GM18502 (cell line): Measurements from ENCODE around the gene SLX4IP.

Source experiments
- ATAC-seq: cut with Tn5 transposase; IDR thresholded peaks from one replicate; pipeline ENCODE4 v1.9.1; 2021; ENCODE audit warnings: mild to moderate bottlenecking; ENCODE audit not compliant: unreplicated experiment, poor library complexity

SLX4IP gene

DNA sequence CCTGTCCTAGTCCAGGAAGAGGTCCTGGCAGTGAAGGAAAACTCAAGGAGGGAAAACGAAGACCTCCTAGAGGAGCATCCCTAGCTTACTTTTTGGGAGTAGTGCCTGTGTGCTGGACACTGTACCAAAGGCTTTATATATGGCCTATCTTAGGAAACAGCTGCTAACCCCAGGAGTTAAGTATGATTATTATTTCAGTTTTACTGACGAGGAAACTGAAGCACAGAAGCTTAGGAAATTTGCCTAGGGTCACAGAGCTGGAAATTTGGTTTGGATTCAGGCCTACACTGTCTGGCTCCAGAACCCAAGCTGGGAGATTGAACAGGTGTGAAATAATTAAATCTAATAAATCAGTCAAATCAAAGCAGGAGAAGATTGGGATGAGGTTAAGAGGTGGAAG lies 78.0 kb downstream of the SLX4IP start:
- no peak for ATAC-seq

DNA sequence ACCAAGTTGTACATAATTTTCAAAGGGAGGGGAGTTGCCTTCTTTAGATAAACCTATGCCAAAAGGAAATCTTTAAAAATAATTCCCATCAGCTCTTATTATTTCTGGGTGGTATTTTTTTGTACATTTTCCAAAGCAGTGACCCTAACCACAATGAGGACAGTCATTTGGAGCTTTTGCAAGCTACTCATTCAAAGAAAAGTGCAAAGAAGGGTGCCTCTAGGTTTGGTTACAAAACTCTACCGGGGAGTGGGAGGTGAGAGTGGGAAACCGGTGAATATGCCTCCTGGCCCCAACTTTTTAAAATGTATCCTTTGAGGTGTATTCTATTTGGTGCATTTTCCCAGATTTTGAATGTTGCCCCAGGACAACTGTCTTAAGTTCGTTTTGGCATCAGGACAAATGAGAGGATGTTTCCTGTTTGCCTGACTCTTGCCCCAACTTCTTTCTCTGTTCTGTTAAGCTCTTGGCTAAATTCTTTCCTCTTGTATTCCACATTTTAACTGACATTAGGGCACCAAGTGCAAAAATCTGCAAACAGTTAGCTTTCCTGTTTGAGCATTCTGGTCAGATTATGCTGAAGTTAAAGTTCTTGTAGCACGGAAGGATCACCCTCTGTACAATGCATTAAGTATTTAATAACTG lies 78.9 kb downstream of the SLX4IP start:
- ATAC-seq: no peak

DNA sequence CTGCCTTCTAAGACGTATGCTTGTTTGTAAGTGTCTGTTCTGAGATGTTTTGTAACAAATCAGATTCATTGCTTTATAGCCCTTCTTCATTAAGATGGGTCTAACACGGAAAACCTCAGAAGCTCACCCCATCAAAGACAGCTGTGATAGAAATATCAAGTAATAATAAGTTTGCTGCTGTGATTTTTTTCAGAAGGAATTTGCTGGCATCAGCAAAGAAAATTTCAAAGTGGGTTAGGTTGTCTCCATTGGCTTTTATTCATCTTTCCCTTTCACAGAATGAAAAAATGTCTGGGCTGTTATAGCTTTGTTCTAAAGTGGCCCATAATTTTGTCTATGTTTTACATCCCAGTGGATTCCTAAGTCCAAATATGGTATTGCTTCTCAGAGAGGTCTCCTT lies 81.4 kb downstream of the SLX4IP start:
- ATAC-seq: no peak

DNA sequence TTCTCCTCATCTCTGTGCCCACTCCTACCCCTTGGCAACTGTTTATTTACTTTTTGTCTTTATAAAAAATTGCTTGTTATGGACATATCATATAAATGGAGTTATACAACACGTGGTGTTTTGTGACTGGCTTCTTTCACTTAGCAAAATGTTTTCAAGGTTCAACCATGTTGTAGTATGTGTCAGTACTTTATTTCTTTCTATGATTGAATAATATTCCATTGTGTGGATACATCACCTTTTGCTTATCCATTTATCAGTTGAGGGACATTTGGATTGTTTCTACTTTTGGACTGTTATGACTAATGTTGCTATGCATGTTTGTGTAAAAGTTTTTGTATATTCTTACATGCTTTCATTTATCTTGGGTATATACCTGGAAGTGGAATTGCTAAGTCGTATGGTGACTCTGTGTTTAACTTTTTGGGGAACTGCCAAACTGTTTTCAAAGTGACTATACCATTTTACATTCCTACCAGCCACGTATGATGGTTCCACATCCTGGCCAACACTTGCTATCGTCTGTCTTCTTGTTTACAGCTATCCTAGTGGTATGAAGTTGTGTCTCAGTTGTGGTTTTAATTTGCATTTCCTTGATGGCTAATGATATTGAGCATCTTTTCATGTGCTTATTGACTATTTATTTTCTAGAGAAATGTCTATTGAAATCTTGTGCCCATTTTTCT lies 84.4 kb downstream of the SLX4IP start:
- ATAC-seq: peak; percentile 62

DNA sequence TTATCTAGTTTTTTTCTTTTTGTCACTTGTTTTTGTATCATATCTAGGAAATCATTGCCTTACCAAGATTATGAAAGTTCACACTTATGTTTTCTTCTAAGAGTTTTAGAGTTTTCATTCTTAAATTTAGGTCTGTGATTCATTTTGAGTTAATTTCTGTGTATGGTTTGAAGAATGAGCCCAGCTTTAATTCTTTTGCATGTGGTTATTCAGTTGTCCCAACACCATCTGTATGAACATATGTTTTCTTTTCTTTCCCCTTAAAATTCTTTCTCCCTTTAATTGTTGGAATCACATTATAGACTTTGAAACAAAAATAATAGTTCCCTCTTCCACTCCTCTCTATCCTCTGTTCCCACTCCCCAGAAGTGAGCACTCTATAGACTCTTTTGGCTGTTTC lies 85.4 kb downstream of the SLX4IP start:
- ATAC-seq: no peak

DNA sequence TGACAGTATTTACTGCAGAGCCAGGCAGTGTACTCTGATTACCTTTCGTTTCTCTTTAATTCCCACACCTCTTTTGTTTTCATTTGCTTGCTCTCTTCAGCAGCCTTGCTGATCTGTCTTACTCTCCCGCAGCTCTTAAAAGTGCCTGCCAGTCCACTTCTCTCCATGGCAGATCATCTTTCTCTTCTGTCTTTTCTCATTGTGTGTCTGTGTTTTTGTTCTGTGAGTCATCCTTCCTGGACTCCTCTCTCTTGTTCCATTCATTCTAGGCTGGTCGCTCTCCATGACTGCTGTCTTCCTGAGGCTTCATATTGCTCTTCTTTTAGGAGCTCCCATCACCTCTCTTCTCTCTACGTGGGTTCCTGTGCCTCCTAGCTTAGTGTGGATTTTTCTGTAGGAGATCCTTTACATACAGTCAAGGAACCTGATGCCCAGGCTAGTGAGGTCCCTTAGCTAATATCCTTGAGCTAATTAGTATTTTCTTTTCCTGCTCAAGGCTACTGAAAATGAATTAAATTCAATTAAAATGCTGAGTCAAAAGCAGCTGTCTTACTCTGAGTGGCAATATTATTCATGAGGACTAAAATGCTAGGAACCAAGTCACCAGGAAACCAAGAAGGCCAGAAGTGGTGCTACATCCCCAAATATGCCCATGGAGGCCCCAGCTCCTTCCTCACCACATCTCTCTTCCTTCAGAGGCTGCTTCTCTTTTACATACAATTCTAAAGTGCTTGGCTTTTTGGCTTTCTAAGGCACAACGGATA lies 86.1 kb downstream of the SLX4IP start:
- no peak for ATAC-seq

DNA sequence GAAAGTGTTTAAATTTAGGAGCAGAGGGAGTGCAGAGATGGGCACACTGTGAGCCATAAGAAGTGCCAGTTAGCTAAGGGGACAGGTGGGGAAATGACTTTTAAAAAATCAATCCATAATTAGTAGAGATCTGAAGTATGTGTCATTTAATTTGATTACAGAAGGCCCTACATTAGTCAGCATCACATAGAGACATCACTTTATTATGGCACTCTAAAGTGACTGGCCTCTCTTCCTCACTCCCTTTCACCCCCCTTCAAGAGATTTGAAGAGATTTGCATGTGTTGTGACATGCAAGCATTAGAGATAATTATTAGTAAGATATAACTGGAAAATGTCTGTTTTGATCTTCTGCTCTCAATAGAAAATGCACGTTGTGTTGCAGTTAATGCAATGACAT lies 86.7 kb downstream of the SLX4IP start:
- ATAC-seq: no peak

DNA sequence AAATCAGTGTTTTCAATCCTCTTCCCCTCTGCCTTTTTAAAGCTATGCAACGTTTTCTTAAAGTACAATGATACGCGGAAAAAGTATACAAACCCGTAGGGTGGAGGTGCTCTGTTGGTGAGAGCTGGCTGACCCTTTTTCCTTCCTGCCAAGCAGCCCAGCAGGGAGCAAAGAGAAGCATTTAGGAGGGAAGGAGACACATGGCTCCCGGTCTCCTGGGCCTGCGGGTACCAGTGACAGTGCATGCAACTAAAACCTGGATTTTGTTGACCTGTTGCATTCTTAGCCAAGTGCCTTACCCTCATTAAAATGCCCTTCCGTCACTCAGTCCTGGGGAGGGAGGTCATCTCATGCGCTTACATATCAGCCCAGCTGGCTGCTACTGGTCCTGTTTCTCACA lies 87.2 kb downstream of the SLX4IP start:
- ATAC-seq: no peak

DNA sequence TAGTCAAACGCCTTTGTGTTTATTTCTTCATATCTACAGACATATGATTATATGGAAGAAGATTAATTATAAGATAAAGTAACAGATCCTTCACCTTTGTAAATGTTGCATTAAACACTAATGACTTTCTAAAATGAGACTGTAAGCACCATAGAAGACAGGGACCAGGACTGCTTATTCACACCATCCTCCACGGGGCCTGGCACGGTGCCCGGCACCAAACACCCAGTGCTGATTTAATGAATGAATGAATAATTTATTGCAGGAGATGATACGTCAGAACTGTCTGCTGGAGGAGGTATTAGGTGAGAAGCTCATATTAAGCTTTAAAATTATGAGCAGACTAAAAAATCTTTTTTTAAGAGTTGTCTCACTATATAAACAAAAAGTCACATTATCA lies 88.3 kb downstream of the SLX4IP start:
- ATAC-seq: no peak

DNA sequence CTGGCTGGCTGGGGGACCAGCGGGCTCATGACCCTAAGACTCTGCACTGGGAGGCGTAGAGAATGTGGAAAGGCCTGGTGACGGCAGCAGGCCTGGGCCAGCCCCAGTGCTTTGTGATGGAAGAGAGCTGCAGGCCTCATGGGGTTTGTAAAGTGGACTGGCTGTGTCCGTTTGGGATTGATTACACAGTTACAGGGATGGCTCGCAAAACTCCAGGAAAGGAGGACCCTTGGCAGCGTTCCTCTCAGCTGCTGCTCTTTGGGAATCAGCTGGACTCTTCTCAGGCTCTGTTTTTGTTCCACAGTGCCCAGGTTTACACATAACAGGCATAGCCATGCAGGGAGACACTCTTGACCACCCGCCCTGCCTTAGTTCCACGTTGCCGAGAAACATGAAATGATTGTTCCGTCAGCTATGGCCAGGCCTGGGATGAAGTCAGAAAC lies 89.0 kb downstream of the SLX4IP start:
- ATAC-seq: no peak

DNA sequence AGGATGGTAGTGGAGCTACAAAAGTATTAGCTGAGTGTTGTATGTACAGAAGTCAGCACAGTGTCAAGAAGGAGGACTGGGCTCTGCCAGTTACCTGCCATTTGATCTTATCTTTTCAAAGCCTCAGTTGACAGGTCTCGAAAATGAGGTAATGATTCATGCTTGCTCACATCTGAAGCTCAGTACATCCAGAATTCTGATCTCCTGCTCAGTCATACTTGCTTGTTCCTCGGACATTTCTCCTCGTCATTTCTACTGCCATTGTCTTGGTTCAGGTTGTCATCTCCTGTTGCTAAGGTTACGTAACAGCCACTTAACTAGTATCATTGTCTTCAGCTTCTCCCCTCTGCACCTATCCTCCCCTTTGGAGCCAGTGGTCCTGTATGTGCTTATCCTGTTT lies 89.5 kb downstream of the SLX4IP start:
- ATAC-seq: no peak

DNA sequence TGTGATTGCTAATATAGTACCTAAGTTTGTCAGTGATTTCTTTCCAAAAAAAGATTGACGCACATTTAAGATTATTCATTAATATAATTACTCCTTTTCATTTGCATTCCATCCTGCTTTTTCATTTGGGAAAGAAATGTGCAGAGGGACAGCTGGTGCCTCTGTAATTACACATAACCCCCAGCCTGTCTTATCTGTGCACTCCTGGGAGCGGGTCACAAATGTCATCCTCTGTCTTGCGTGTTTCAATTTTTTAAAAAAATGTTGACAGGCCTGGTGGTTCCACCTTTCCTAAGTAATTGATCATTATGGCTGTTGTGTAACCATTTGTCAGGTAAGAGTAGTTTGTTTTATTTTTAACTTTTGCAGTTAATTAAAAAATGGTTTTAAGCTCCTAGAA lies 92.7 kb downstream of the SLX4IP start:
- ATAC-seq: no peak

DNA sequence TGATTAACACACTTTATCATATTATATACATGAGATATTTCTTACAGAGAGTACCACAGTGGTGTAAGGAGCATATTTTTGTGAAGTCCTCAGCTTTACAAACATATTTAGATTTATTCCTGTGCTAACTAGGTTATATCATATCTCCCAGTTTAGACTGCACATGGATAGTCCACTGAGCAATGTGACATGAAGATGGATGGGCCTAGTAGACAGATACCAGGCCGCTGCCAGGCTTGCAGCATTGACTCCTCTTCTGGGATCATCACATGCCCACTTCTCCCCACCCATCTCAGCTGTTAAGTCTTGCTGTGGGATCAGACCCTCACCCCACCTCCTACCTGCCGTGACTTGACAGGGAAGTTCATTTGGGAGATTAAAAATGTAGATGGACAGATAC lies 95.8 kb downstream of the SLX4IP start:
- no peak for ATAC-seq

DNA sequence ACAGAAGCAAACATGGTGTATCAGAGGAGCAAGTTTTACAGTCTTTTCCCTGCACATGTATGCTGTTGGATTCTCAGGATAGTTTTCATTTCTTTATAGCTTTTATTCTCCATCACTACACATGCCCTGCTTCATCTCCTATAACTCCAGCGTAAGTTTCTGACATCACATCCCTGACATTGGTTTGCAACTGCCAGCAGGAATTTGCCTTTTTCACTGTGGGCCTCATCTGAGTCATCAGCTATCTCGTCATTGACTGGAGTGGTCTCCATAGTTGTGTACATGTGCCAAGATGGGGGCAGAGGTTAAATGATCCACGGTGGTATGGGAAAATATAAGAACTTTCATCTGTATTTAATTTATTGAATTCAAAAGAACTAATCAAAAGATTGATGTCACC lies 96.7 kb downstream of the SLX4IP start:
- ATAC-seq: no peak

DNA sequence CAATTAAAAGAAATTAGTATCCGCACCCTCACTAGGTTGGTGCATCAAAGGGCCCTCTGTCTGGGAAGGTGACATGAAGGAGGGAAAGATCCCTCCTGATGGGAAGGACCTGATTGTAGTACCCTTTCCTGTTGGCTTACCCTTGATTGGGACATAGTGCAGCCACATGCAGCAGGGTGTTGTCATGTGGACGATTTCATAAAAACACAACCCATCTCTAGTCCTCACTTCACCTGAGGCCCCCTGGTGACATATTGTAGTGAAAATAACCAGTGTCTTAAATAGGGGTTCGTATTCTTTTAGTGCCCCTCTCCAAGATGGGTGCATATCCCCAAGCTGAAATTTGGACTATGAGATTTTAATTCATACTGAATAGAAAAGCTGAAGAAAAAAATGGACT lies 97.3 kb downstream of the SLX4IP start:
- no peak for ATAC-seq

DNA sequence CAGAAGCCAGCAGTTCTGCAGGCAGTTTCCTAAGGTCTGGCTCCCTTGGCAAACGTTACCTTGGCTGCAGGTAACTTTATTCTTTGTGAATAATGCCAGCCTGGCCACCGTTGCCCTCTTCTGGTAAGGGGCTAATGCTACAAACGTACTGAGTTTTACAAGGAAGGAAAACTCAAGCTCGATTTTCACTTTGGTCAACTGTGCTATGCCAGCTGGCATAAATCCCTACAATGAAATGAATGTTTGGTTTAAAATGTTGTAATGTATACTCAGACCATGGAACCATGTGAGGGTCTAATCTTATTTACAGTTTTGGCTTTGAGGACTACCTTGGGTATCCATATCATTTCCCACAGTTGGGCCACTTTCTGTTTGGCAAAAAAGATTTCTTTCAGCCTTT lies 101.4 kb downstream of the SLX4IP start:
- ATAC-seq: no peak

DNA sequence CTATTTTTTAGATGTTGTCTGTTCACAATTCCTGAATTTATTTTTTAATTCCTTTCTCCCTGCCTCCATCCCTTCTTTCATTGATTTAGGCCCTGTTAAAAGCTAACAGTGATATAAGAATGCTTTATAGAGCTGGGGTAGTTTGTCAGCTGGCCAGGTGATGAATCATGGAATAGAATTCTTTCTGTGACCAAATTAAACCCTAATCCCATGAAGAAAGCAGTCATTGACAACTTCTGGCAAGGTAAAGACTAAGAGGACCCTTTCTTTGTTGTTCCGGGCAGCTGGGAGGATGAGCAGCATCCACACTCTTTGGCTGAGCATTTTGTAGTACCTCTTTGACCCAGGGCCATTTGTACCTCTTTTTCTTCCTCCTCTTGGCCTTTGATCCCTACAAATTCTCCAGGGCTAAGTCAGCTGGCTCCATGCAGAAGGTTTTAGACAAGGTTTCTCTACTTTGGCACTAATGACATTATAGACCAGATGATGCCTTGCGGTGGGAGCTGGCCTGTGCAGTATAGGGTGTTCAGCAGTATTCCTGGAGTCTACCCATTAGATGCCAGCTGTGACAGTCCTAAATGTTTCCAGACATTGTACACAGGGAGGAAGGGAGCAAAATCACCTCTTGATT lies 102.9 kb downstream of the SLX4IP start:
- no peak for ATAC-seq

DNA sequence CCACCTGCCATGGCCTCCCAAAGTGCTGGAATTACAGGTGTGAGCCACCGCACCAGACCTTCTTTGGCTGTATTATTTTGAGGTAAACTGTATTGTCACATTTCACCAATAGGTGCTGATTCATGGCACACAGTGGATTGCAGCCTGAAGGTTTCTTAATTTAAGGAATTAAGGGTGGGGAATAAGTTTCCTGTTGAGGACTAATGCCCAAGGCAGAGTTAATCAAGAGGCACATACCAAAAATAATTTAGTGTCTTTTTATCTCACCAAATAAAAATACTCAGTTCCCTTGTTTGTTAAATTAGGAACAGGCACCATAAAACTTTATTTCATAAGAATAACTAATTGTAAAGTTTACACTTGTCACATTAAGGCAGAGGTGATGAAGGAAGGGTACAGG lies 103.7 kb downstream of the SLX4IP start:
- no peak for ATAC-seq

DNA sequence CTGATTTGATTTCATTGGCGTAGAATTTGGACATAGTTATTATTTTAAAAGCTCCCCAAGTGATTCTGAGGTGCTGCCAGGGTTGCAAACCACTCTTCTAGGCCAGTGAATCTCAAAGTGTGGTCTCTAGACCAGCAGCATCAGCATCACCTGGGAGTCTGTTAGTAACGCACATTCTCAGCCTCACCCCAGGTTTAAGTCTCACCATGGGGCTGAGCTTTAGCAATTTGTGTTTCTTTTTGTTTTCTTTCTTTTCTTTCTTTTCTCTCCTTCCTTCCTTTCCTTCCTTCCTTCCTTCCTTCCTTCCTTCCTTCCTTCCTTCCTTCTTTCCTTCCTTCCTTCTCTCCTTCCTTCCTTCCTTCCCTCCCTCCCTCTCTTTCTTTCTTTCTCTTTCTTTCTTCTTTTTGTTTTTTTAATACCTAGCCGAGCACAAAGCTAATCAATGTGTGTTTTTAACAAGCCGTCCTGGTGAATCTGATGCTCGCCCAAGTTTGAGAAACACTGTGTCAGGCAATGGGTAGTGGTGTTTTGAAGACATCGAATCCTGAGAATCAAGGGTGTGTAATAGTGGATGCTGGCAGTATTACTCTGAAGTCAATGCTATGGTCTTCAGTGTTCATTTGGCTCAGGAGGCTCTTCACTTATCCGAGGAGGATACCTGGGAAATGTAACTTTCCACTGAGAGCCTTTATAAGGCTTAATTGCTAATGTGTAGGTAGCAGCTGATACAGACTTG lies 104.9 kb downstream of the SLX4IP start:
- no peak for ATAC-seq
